IMR-90 (cell line): ENCODE measurements around the gene AQP5. TPM values are rescaled to one million over a fixed set of nuclear protein-coding genes. Genes with fewer than 3 reads are reported as not detected.
A peak's percentile ranks its signal among the peaks of the same experiment; 100 is the strongest.

Experiments used
- ATAC-seq: fragments of 200-7000 bp; cut with Tn5 transposase; 2 replicates; pipeline ENCODE4 v1.9.1; 2020; ENCODE audit warnings: low read depth, mild to moderate bottlenecking, moderate library complexity
- BruUV-seq: library from RNA; stranded (reverse); fragments of 400-500 nt; replicated peaks from 2 replicates; lab custom pipeline; 2021; lab: Mats Ljungman, UMichigan
- CTCF ChIA-PET: fragments of 300-600 bp; formaldehyde crosslinking; extraction: SDS; loops from one replicate; lab custom pipeline; 2021; ENCODE audit warnings: antibody characterized with exemption; lab: Yijun Ruan, JAX
- POLR2A ChIA-PET: fragments of 300-600 bp; sonication (Branson Sonifier 250); formaldehyde crosslinking; loops from one replicate; lab custom pipeline; 2022; ENCODE audit warnings: antibody characterized with exemption; ENCODE audit not compliant: unreplicated experiment; lab: Charles Lee
- DNase-seq: peaks from one replicate; pipeline ENCODE4 v3.0.0; 2013
- H2AFZ ChIP-seq: replicated peaks from 2 replicates; pipeline ENCODE3; 2013; ENCODE audit warnings: low read length, mild to moderate bottlenecking; ENCODE audit not compliant: poor library complexity
- H2AK5ac ChIP-seq: 2 replicates; pipeline ENCODE4 v1.6.1; 2013; ENCODE audit warnings: low read depth, low read length, inconsistent platforms
- H2AK9ac ChIP-seq: replicated peaks from 2 replicates; pipeline ENCODE3; 2013; ENCODE audit warnings: mild to moderate bottlenecking, low read depth, low read length, moderate library complexity; ENCODE audit not compliant: poor library complexity
- H2BK120ac ChIP-seq: 2 replicates; pipeline ENCODE4 v1.6.1; 2013; ENCODE audit warnings: low read depth, low read length, inconsistent platforms
- H2BK15ac ChIP-seq: 3 replicates; pipeline ENCODE4 v1.6.1; 2013; ENCODE audit warnings: low read depth, low read length, inconsistent platforms
- H2BK20ac ChIP-seq: 2 replicates; pipeline ENCODE4 v1.6.1; 2013; ENCODE audit warnings: low read depth, mild to moderate bottlenecking, inconsistent platforms, low read length, moderate library complexity
- H2BK5ac ChIP-seq: 2 replicates; pipeline ENCODE4 v1.6.1; 2013; ENCODE audit warnings: mild to moderate bottlenecking, low read depth, low read length, inconsistent platforms; ENCODE audit not compliant: poor library complexity, severe bottlenecking
- H3K14ac ChIP-seq: replicated peaks from 2 replicates; pipeline ENCODE4 v1.6.1; 2013; ENCODE audit warnings: low read depth, low read length, inconsistent platforms
- H3K18ac ChIP-seq: 2 replicates; pipeline ENCODE4 v1.6.1; 2013; ENCODE audit warnings: low read depth, low read length, control low read depth
- H3K23ac ChIP-seq: 2 replicates; pipeline ENCODE4 v1.6.1; 2013; ENCODE audit warnings: low read depth, low read length, inconsistent platforms
- H3K27ac ChIP-seq: 2 replicates; pipeline ENCODE4 v1.5.1; 2013; ENCODE audit warnings: mild to moderate bottlenecking, control low read depth, low read length; ENCODE audit not compliant: insufficient read depth
- H3K27me3 ChIP-seq: 2 replicates; pipeline ENCODE4 v1.6.1; 2013; ENCODE audit warnings: low read length; ENCODE audit not compliant: control insufficient read depth, insufficient read depth
- H3K36me3 ChIP-seq: 2 replicates; pipeline ENCODE4 v1.6.1; 2013; ENCODE audit warnings: low read length, mixed read lengths; ENCODE audit not compliant: control insufficient read depth, insufficient read depth
- H3K4ac ChIP-seq: 2 replicates; pipeline ENCODE4 v1.6.1; 2013; ENCODE audit warnings: low read depth, low read length, inconsistent platforms
- H3K4me1 ChIP-seq: 2 replicates; pipeline ENCODE4 v1.6.1; 2013; ENCODE audit warnings: low read length, mixed read lengths; ENCODE audit not compliant: control insufficient read depth, insufficient read depth
- H3K4me2 ChIP-seq: 2 replicates; pipeline ENCODE4 v1.6.1; 2013; ENCODE audit warnings: low read depth, mild to moderate bottlenecking, control low read depth, low read length, moderate library complexity
- H3K4me3 ChIP-seq: 2 replicates; pipeline ENCODE4 v1.5.1; 2013; ENCODE audit warnings: low read depth, mild to moderate bottlenecking, control low read depth, low read length, moderate library complexity; ENCODE audit not compliant: insufficient read depth
- H3K56ac ChIP-seq: 2 replicates; pipeline ENCODE4 v1.6.1; 2013; ENCODE audit warnings: low read length, inconsistent platforms; ENCODE audit not compliant: insufficient read depth; ENCODE audit errors: extremely low read depth
- H3K79me1 ChIP-seq, 2 experiments: 2 replicates each; pipeline ENCODE4 v1.6.1; 2013; ENCODE audit warnings: low read length in 2 of 2, inconsistent platforms in 1 of 2, low read depth in 1 of 2
- H3K9ac ChIP-seq: 2 replicates; pipeline ENCODE4 v1.6.1; 2013; ENCODE audit warnings: low read depth, low read length, control low read depth
- H3K9me1 ChIP-seq: 2 replicates; pipeline ENCODE4 v1.6.1; 2013; ENCODE audit warnings: low read length, inconsistent platforms; ENCODE audit not compliant: insufficient read depth
- H3K9me3 ChIP-seq: 2 replicates; pipeline ENCODE4 v1.6.1; 2013; ENCODE audit warnings: low read length; ENCODE audit not compliant: control insufficient read depth, insufficient read depth
- H4K20me1 ChIP-seq: 2 replicates; pipeline ENCODE4 v1.6.1; 2013; ENCODE audit warnings: low read length, inconsistent platforms; ENCODE audit not compliant: insufficient read depth
- H4K5ac ChIP-seq: 2 replicates; pipeline ENCODE4 v1.6.1; 2013; ENCODE audit warnings: mild to moderate bottlenecking, low read depth, low read length, control low read depth
- H4K8ac ChIP-seq, 2 experiments: 2 replicates each; pipeline ENCODE4 v1.6.1; 2013; ENCODE audit warnings: low read depth in 2 of 2, low read length in 2 of 2, control low read depth in 1 of 2, inconsistent platforms in 1 of 2
- H4K91ac ChIP-seq: 2 replicates; pipeline ENCODE4 v1.6.1; 2013; ENCODE audit warnings: low read depth, low read length, inconsistent platforms; ENCODE audit not compliant: insufficient read depth
- BHLHE40 ChIP-seq: fragments of 150-350 bp; IDR thresholded peaks from 2 replicates; pipeline ENCODE4 v1.6.1; 2016; ENCODE audit warnings: mild to moderate bottlenecking, low read depth, low read length
- CEBPB ChIP-seq: IDR thresholded peaks from 2 replicates; pipeline ENCODE4 v1.6.1; 2012; ENCODE audit warnings: low read depth, low read length, improper control_type of control experiment
- CHD1 ChIP-seq: IDR thresholded peaks from 2 replicates; pipeline ENCODE4 v1.6.1; 2012; ENCODE audit warnings: low read depth, low read length, improper control_type of control experiment
- FOS ChIP-seq: fragments of 150-350 bp; IDR thresholded peaks from 2 replicates; pipeline ENCODE4 v1.6.1; 2016; ENCODE audit warnings: low read depth, low read length
- MAFK ChIP-seq: IDR thresholded peaks from 2 replicates; pipeline ENCODE4 v1.6.1; 2012; ENCODE audit warnings: low read depth, low read length, improper control_type of control experiment
- MAZ ChIP-seq: IDR thresholded peaks from 2 replicates; pipeline ENCODE4 v1.6.1; 2012; ENCODE audit warnings: low read depth, mild to moderate bottlenecking, low read length, improper control_type of control experiment, moderate library complexity, borderline replicate concordance
- MXI1 ChIP-seq: IDR thresholded peaks from 2 replicates; pipeline ENCODE4 v1.6.1; 2012; ENCODE audit warnings: low read depth, mild to moderate bottlenecking, low read length, moderate library complexity, borderline replicate concordance
- NFE2L2 ChIP-seq: fragments of 150-350 bp; IDR thresholded peaks from 2 replicates; pipeline ENCODE4 v1.6.1; 2016; ENCODE audit warnings: low read depth, mild to moderate bottlenecking, low read length
- POLR2A ChIP-seq: IDR thresholded peaks from 2 replicates; pipeline ENCODE4 v1.6.1; 2012; ENCODE audit warnings: mild to moderate bottlenecking, low read depth, low read length
- RAD21 ChIP-seq: IDR thresholded peaks from 2 replicates; pipeline ENCODE4 v1.6.1; 2012; ENCODE audit warnings: low read length, improper control_type of control experiment
- RCOR1 ChIP-seq: IDR thresholded peaks from 2 replicates; pipeline ENCODE4 v1.6.1; 2012; ENCODE audit warnings: mild to moderate bottlenecking, low read length, improper control_type of control experiment; ENCODE audit not compliant: insufficient replicate concordance
- RFX5 ChIP-seq: IDR thresholded peaks from 2 replicates; pipeline ENCODE4 v1.8.0; 2012; ENCODE audit warnings: low read depth, mild to moderate bottlenecking, low read length, moderate library complexity
- WGBS, 2 experiments: methylation state at CpG; one replicate each; pipeline versions ENCODE4 v1.1.5 to v1.1.7; 2013; ENCODE audit warnings: missing lambda C conversion rate in 2 of 2; ENCODE audit not compliant: insufficient read length in 1 of 2; ENCODE audit errors: extremely low coverage in 2 of 2; 5-methylcytosine and 5-hydroxymethylcytosine counted together
- dilution Hi-C: fragments of 300-500 bp; cut with HindIII; formaldehyde crosslinking; loops from one replicate; pipeline ENCODE4 v1.14.3; 2018; ENCODE audit warnings: low sequenced_read_pairs; ENCODE audit not compliant: unreplicated experiment
- in situ Hi-C: fragments of 300-500 bp; cut with MboI; formaldehyde crosslinking; loops from 3 replicates; pipeline ENCODE4 v1.14.3; 2019; ENCODE audit warnings: low sequenced_read_pairs, inconsistent platforms, mixed read lengths
- intact Hi-C: fragments of 100-400 bp; cut with micrococcal nuclease; formaldehyde crosslinking; loops from 2 replicates; pipeline ENCODE4 v1.10.0; 2022
- polyA plus RNA-seq, 3 experiments: library from polyadenylated mRNA; depleted of rRNA; stranded (reverse); fragments of >200 nt; gene quantifications; 2 replicates each; pipeline ENCODE4 v1.2.3, GENCODE V29; 2012; ENCODE audit warnings: low replicate concordance in 1 of 3
- total RNA-seq: library from RNA; depleted of rRNA; stranded (reverse); fragments of >200 nt; gene quantifications from 2 replicates; pipeline ENCODE4 v1.2.3, GENCODE V29; 2012
- TF ChIP-seq, protein P1 (sequence below): fragments of 150-350 bp; IDR thresholded peaks from 2 replicates; pipeline ENCODE4 v1.6.1; 2016; ENCODE audit warnings: low read depth, mild to moderate bottlenecking, low read length, moderate library complexity, borderline replicate concordance
- TF ChIP-seq, protein P2 (sequence below): conservative IDR thresholded peaks from 2 replicates; pipeline ENCODE4 v1.5.1; 2012; ENCODE audit warnings: mild to moderate bottlenecking, low read depth, low read length, improper control_type of control experiment

AQP5 gene
- total and polyA plus RNA-seq, 2 of the 4 experiments (the other 2 are of a cell fraction): not detected

DNA sequence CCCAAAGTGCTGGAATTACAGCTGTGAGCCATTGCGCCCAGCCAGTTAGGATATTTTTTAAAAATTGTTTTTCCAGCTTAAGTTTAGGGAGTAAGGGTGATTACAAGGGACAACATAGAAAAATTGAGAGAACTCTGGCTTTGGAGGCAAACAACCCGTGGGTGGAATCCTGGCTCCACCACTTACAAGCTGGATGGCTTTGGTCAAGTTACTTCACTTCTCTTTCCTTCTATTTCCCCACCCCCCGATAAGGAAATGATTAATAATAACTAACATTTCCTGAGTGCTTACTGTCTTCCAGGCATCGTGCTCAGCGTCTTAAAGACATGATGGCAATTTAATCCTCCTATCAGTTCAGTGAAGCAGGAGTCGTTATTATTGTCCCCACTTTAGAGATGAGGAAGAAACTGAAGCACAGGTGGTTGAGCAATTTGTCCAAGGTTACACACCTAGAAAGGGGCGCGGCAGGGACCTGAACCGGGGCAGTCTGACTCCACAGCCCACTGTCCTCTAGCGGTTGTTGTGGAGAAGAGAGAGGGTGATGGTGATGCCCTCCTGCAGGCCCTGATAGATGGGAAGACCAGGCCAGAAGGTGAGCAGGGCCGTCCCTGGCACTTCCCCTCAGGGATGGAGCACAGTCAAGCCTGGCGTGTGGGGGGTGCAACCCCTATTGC is 41.3 kb upstream of the AQP5 start:
- H3K4ac ChIP-seq: no peak overlapping the region
- H3K9ac ChIP-seq: no peak overlapping the region
- H4K20me1 ChIP-seq: no peaks in the 10 kb centered on the region
- DNase-seq (peak; percentile 50), ATAC-seq (no peak; the same call in 1 of the 2 replicates)
- H4K5ac ChIP-seq: no peak overlapping the region
- H3K27ac ChIP-seq: no peak overlapping the region
- in situ Hi-C loops: no loop called here
- no peak overlapping the region for H2AK5ac ChIP-seq
- WGBS, 2 experiments: no CpG with 5 or more reads among the region's 12 CpGs
- peaks cover 11% of the 10 kb centered on the region for H3K27me3 ChIP-seq
- H3K56ac ChIP-seq: 0 out of 2 replicates have a peak overlapping the region, but pooled peaks have one; percentile 27
- peak overlapping the region; percentile 79 for H2AFZ ChIP-seq
- TF ChIP-seq FOS (no peak), POLR2A (no peak), MAZ (no peak), RFX5 (no peak), BHLHE40 (no peak), CHD1 (no peak), MAFK (no peak), RCOR1 (no peak), CEBPB (no peak), MXI1 (no peak), NFE2L2 (no peak), RAD21 (no peak)
- TF ChIP-seq, protein P1, sequence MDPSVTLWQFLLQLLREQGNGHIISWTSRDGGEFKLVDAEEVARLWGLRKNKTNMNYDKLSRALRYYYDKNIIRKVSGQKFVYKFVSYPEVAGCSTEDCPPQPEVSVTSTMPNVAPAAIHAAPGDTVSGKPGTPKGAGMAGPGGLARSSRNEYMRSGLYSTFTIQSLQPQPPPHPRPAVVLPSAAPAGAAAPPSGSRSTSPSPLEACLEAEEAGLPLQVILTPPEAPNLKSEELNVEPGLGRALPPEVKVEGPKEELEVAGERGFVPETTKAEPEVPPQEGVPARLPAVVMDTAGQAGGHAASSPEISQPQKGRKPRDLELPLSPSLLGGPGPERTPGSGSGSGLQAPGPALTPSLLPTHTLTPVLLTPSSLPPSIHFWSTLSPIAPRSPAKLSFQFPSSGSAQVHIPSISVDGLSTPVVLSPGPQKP: no peak
- TF ChIP-seq, protein P2, sequence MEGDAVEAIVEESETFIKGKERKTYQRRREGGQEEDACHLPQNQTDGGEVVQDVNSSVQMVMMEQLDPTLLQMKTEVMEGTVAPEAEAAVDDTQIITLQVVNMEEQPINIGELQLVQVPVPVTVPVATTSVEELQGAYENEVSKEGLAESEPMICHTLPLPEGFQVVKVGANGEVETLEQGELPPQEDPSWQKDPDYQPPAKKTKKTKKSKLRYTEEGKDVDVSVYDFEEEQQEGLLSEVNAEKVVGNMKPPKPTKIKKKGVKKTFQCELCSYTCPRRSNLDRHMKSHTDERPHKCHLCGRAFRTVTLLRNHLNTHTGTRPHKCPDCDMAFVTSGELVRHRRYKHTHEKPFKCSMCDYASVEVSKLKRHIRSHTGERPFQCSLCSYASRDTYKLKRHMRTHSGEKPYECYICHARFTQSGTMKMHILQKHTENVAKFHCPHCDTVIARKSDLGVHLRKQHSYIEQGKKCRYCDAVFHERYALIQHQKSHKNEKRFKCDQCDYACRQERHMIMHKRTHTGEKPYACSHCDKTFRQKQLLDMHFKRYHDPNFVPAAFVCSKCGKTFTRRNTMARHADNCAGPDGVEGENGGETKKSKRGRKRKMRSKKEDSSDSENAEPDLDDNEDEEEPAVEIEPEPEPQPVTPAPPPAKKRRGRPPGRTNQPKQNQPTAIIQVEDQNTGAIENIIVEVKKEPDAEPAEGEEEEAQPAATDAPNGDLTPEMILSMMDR: no peak
- no peak overlapping the region for H4K91ac ChIP-seq
- intact Hi-C loops: no loop called here
- no TSS peak for BruUV-seq
- H3K4me1 ChIP-seq: no peaks in the 10 kb centered on the region
- no peak overlapping the region for H2BK15ac ChIP-seq
- H3K9me3 ChIP-seq: no peaks in the 10 kb centered on the region
- H3K9me1 ChIP-seq: peaks cover 7% of the 10 kb centered on the region; the same call in 1 of the 2 replicates
- H2BK120ac ChIP-seq: no peak overlapping the region
- H3K14ac ChIP-seq: no peak overlapping the region
- dilution Hi-C loops: no loop called here
- H3K23ac ChIP-seq: no peak overlapping the region
- ChIA-PET CTCF (no interaction called here), POLR2A (interaction anchor here (0.5 kb wide), 1 partner anchor 295 kb away, joined by 5 read pairs; no protein-coding TSS in a partner anchor)
- no peak overlapping the region for H2BK5ac ChIP-seq
- H3K4me3 ChIP-seq: no peak overlapping the region
- no peak overlapping the region for H3K18ac ChIP-seq
- no peaks in the 10 kb centered on the region; a peak in 1 of 4 replicates for H3K79me1 ChIP-seq
- no peak overlapping the region for H2BK20ac ChIP-seq
- H4K8ac ChIP-seq: no peak overlapping the region
- H3K4me2 ChIP-seq: no peak overlapping the region
- no peak overlapping the region for H2AK9ac ChIP-seq
- H3K36me3 ChIP-seq: no peaks in the 10 kb centered on the region
